T-cell (primary cell): ENCODE results near the gene B2M. TPM values are rescaled to one million over a fixed set of nuclear protein-coding genes. Genes with fewer than 3 reads are reported as not detected.
A peak's percentile ranks its signal among the peaks of the same experiment; 100 is the strongest.
"Not testable (repeated sequence)": the region's sequence is repeated elsewhere in the genome, so short reads cannot be mapped to it uniquely, and the experiment has no call there.

Experiments used
- ATAC-seq, 4 experiments: fragments of 200-7000 bp in 3 of 4; fragments of 150-1000 bp in 1 of 4; cut with Tn5 transposase; replicated peaks in 1 of 4; 1 replicate in 3 of 4; 2 replicates in 1 of 4; pipeline ENCODE4 v1.10.0; 2021; ENCODE audit warnings: moderate library complexity in 3 of 4, mild to moderate bottlenecking in 2 of 4, moderate number of reproducible peaks in 1 of 4
- CTCF ChIA-PET, 2 donors: fragments of 300-600 bp; sonication (Branson Sonifier 250); formaldehyde crosslinking; loops; one replicate each; lab custom pipeline; 2022; ENCODE audit warnings: antibody characterized with exemption in 2 of 2; lab: Charles Lee
- POLR2A ChIA-PET, 2 donors: fragments of 300-600 bp; sonication (Branson Sonifier 250); formaldehyde crosslinking; loops; one replicate each; lab custom pipeline; 2022; ENCODE audit warnings: antibody characterized with exemption in 2 of 2; lab: Charles Lee
- DNase-seq, 35 experiments: peaks; one replicate each; pipeline versions ENCODE4 v3.0.0 to v3.0.0-alpha.2; 2013 to 2023
- H3K27ac ChIP-seq: one replicate; pipeline ENCODE4 v1.5.1; 2013; ENCODE audit warnings: low read length
- H3K27me3 ChIP-seq, 2 experiments: replicated peaks in 1 of 2; 1 replicate in 1 of 2; 2 replicates in 1 of 2; pipeline versions ENCODE4 v1.6.1 to v1.7.0; 2013; ENCODE audit warnings: low read length in 1 of 2, mixed read lengths in 1 of 2; ENCODE audit not compliant: control insufficient read depth in 2 of 2, insufficient read depth in 2 of 2; ENCODE audit errors: extremely low read depth in 1 of 2
- H3K36me3 ChIP-seq, 2 donors: 1 replicate in 1 of 2; 2 replicates in 1 of 2; pipeline versions ENCODE4 v1.6.1 to v1.7.0; 2013; ENCODE audit warnings: low read length in 1 of 2; ENCODE audit not compliant: control insufficient read depth in 2 of 2, insufficient read depth in 1 of 2; ENCODE audit errors: extremely low read depth in 1 of 2
- H3K4me1 ChIP-seq, 2 experiments: 1 replicate in 1 of 2; 2 replicates in 1 of 2; pipeline versions ENCODE4 v1.6.1 to v1.7.0; 2013; ENCODE audit warnings: low read length in 2 of 2, mixed read lengths in 1 of 2; ENCODE audit not compliant: insufficient read depth in 2 of 2, control insufficient read depth in 1 of 2; ENCODE audit errors: extremely low read depth in 1 of 2
- H3K4me3 ChIP-seq, 2 donors: 1 replicate in 1 of 2; 2 replicates in 1 of 2; pipeline versions ENCODE4 v1.5.1 to v1.7.0; 2013; ENCODE audit warnings: mild to moderate bottlenecking in 2 of 2, low read length in 1 of 2, moderate library complexity in 1 of 2; ENCODE audit not compliant: control insufficient read depth in 1 of 2; ENCODE audit errors: extremely low read depth in 1 of 2
- H3K9me3 ChIP-seq: 2 replicates; pipeline ENCODE4 v1.7.0; 2013
- H3K27ac Mint-ChIP-seq, 2 donors: one replicate each; pipeline ENCODE4 v1.8.0; 2020 to 2021; ENCODE audit warnings: mild to moderate bottlenecking in 2 of 2, mixed read lengths in 2 of 2
- H3K27me3 Mint-ChIP-seq, 2 donors: one replicate each; pipeline ENCODE4 v1.8.0; 2021 to 2022; ENCODE audit warnings: mixed read lengths in 2 of 2
- H3K36me3 Mint-ChIP-seq: one replicate; pipeline ENCODE4 v1.8.0; 2021; ENCODE audit warnings: mixed read lengths
- H3K4me1 Mint-ChIP-seq, 3 donors: one replicate each; pipeline ENCODE4 v1.8.0; 2020 to 2022; ENCODE audit warnings: mixed read lengths in 3 of 3, mild to moderate bottlenecking in 1 of 3
- H3K4me3 Mint-ChIP-seq, 3 donors: one replicate each; pipeline ENCODE4 v1.8.0; 2020 to 2022; ENCODE audit warnings: mild to moderate bottlenecking in 3 of 3, mixed read lengths in 3 of 3, moderate library complexity in 3 of 3
- H3K9me3 Mint-ChIP-seq, 3 donors: one replicate each; pipeline ENCODE4 v1.8.0; 2020 to 2022; ENCODE audit warnings: mixed read lengths in 3 of 3
- WGBS: methylation state at CpG from one replicate; pipeline ENCODE4 v1.1.5; 2013; ENCODE audit warnings: missing lambda C conversion rate; ENCODE audit not compliant: insufficient coverage; 5-methylcytosine and 5-hydroxymethylcytosine counted together
- total RNA-seq, 35 experiments: library from RNA in 6 of 35; stranded (reverse) in 6 of 35; fragments of 120-200 nt in 1 of 35; gene quantifications; one replicate each; pipeline versions ENCODE4 v1.2.1 to v1.2.4 and lab custom pipeline; 2013 to 2026

Gene B2M
- total RNA-seq, 5 donors from 2014 or later (not counting 1 experiment from before 2014, with no cell fraction given), result 5,457 to 6,662 (median 6,121) TPM

DNA sequence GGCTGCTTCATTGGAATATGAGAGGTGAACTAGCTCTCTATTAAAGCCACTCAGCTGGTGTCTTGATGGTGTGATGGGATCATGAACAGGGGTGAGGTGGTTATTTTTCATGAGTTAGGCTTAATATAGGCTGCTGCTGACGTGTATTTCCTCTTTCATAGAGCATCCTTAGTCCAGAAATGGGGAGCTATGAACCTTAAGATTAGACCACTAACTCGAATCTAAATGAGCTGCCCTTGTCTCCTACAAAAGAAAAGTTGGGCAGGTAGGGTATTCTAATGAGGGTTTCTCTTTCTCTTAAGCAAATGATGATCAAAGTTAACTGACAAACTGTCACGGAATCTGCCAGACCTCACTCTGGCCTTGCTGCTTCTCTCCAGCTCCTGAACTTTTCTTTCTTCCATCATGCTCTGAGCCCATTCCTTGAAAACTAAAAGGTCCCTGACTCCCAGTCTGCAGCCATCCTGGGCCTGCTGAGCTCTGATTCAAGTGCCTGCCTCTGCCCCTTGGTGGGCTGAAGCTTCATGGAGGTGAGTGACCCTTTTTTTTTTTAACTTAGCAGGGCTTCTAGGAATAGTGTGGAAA is 25.0 kb downstream of the B2M start, which contains the start of gene TRIM69:
TRIM69 (plus strand) TSS at position 348 of the 585 bp plus-strand sequence; CDS start at position 525, 177 bp downstream.
- no peaks in the 10 kb centered on the region for H3K27me3 ChIP-seq
- DNase-seq, result peak in 1 of 35 experiments; percentile 46
- Mint-ChIP-seq H3K27ac (peak within 1 kb of the TSS; percentile 96 to 100), H3K36me3 (peaks cover 14% of the 10 kb centered on the region), H3K9me3 (no peaks in the 10 kb centered on the region), H3K4me3 (peak within 1 kb of the TSS; percentile 73 to 82 (median 75)), H3K4me1 (peaks cover 71 to 76% (median 73%) of the 10 kb centered on the region in 3 donors), H3K27me3 (no peaks in the 10 kb centered on the region)
- no CpG with 5 or more reads among the region's 3 CpGs for WGBS
- H3K36me3 ChIP-seq, result peaks cover 3 to 11% of the 10 kb centered on the region in 2 donors
- no peaks in the 10 kb centered on the region for H3K9me3 ChIP-seq
- H3K27ac ChIP-seq, result peak within 1 kb of the TSS; percentile 89
- H3K4me1 ChIP-seq, result peaks cover 7 to 61% of the 10 kb centered on the region in 2 experiments
- H3K4me3 ChIP-seq, result peak within 1 kb of the TSS in 1 of 2 donors; percentile 32
- ChIA-PET POLR2A (interaction anchor here (0.5 to 5.3 kb wide), 13 partner anchors 9 to 448 kb away, joined by 3 to 132 read pairs (median 5); partner anchors contain the start of genes B2M (in 2 of the 2), PATL2 (in 2 of the 2) and SPG11 (in 2 of the 2)), CTCF (interaction anchor here (0.6 to 5.2 kb wide), 16 partner anchors 9 to 158 kb away, joined by 3 to 153 read pairs (median 6); partner anchors contain the start of genes B2M (in 2 of the 2), PATL2 (in 2 of the 2) and SPG11 (in 1 of the 2))
- ATAC-seq, result peak; percentile 53 to 57 (median 55)

DNA sequence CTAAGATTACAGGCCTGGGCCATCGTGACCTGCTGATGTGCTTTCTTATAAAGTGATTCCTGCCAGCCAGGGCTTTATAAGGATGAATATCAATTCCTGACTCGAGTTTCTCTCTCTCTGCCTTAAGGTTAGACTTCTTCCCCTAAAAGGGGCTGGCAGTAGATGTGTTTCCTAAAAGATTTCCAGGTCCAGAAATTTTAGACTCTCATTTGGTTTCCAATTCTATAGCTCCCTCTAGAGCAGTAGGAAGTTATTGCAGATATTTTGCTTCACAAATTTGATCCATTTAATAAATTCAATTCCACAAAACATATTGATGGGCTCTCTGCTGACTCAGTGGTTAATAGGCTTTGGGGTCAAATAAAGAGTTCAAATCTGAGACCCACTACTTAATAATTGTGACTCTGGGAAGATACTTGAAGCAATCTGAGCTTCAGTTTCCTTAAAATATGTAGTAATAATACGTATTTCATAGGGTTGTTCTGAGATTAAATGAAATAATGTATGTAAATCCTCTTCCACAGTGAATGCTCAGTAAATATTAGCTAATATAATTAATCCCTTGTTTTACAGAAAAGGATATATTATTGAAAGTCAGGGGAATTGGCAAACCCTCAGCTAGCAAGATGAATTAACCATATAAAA is 27.1 kb downstream of the B2M start:
- Mint-ChIP-seq H3K27me3 (no peaks in the 10 kb centered on the region), H3K4me3 (peak overlapping the region in 2 of 3 donors; percentile 14 to 51), H3K27ac (peak overlapping the region; percentile 80 to 84), H3K36me3 (no peaks in the 10 kb centered on the region), H3K9me3 (no peaks in the 10 kb centered on the region), H3K4me1 (peaks cover 55 to 59% (median 58%) of the 10 kb centered on the region in 3 donors)
- H3K36me3 ChIP-seq, result peaks cover 0 to 3% of the 10 kb centered on the region in 2 donors
- H3K27me3 ChIP-seq, result no peaks in the 10 kb centered on the region
- no peaks in the 10 kb centered on the region for H3K9me3 ChIP-seq
- no peak for ATAC-seq
- H3K27ac ChIP-seq, result peak overlapping the region; percentile 89
- peak in 1 of 35 experiments; percentile 74 for DNase-seq
- peaks cover 7 to 43% of the 10 kb centered on the region in 2 experiments for H3K4me1 ChIP-seq
- no peak overlapping the region for H3K4me3 ChIP-seq
- no CpG with 5 or more reads among the region's 3 CpGs for WGBS
- ChIA-PET POLR2A (interaction anchor here (0.5 to 5.3 kb wide), 10 partner anchors 11 to 463 kb away, joined by 3 to 132 read pairs (median 4); partner anchors contain the start of genes B2M (in 2 of the 2), PATL2 (in 2 of the 2) and SPG11 (in 2 of the 2)), CTCF (interaction anchor here (0.6 to 5.2 kb wide), 25 partner anchors 8 to 408 kb away, joined by 3 to 153 read pairs (median 5); partner anchors contain the start of genes B2M (in 2 of the 2), PATL2 (in 2 of the 2) and SPG11 (in 2 of the 2))

GRCh38 chr15:44739222-44739847 is 28.0 kb downstream of the B2M start:
- not testable (repeated sequence) for H3K27me3 Mint-ChIP-seq, H3K4me3 ChIP-seq, H3K27me3 ChIP-seq, ATAC-seq, H3K27ac ChIP-seq, H3K9me3 ChIP-seq, H3K9me3 Mint-ChIP-seq, H3K36me3 ChIP-seq, H3K36me3 Mint-ChIP-seq
- H3K4me3 Mint-ChIP-seq, result peak overlapping the region; percentile 28 to 54 (median 46)
- peaks cover 7 to 35% of the 10 kb centered on the region in 2 experiments for H3K4me1 ChIP-seq
- POLR2A ChIA-PET, result interaction anchor here (0.5 to 5.3 kb wide), 7 partner anchors 12 to 462 kb away, joined by 3 to 132 read pairs (median 32); partner anchors contain the start of genes B2M (in 2 of the 2), PATL2 (in 2 of the 2) and SPG11 (in 2 of the 2)
- peaks cover 47 to 53% (median 52%) of the 10 kb centered on the region in 3 donors for H3K4me1 Mint-ChIP-seq
- peak in 5 of 35 experiments; percentile 25 to 63 (median 34) for DNase-seq
- CTCF ChIA-PET, result interaction anchor here (0.6 to 5.2 kb wide), 15 partner anchors 9 to 409 kb away, joined by 3 to 153 read pairs (median 6); partner anchors contain the start of genes B2M (in 2 of the 2), PATL2 (in 2 of the 2) and SPG11 (in 2 of the 2)
- H3K27ac Mint-ChIP-seq, result peak overlapping the region; percentile 74 to 83
- WGBS, result 91% methylated on average over 4 of the region's 24 CpGs

DNA sequence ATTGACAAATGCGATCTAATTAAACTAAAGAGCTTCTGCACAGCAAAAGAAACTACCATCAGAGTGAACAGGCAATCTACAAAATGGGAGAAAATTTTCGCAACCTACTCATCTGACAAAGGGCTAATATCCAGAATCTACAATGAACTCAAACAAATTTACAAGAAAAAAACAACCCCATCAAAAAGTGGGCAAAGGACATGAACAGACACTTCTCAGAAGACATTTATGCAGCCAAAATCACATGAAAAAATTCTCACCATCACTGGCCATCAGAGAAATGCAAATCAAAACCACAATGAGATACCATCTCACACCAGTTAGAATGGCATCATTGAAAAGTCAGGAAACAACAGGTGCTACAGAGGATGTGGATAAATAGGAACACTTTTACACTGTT is 32.1 kb downstream of the B2M start:
- H3K36me3 ChIP-seq, H3K27me3 ChIP-seq, DNase-seq, H3K9me3 ChIP-seq, H3K4me3 Mint-ChIP-seq, H3K27me3 Mint-ChIP-seq, H3K4me1 ChIP-seq, H3K4me3 ChIP-seq, ATAC-seq, POLR2A ChIA-PET, H3K27ac Mint-ChIP-seq, H3K36me3 Mint-ChIP-seq, CTCF ChIA-PET, H3K27ac ChIP-seq: not testable (repeated sequence)
- peaks cover 11 to 19% (median 17%) of the 10 kb centered on the region in 3 donors for H3K4me1 Mint-ChIP-seq
- no CpG with 5 or more reads among the region's 2 CpGs for WGBS
- H3K9me3 Mint-ChIP-seq, result peaks cover 8 to 11% (median 10%) of the 10 kb centered on the region in 3 donors

DNA sequence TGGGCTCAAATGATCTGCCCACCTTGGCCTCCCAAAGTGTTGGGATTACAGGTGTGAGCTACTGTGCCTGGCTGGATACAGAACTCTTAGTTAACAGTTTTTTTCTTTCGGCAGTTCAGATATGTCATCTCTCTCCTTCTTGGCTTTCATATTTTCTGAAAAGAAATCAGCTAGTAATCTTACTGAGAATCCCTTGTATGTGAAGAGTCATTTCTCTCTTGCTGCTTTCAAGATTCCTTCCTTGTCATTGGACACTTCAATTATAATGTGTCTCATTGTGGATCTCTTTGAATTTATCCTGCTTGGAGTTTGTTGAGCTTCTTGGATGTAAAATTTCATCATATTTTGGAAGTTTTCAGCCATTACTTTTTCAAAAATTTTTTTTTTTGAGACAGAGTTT is 42.0 kb downstream of the B2M start:
- H3K9me3 Mint-ChIP-seq, result peaks cover 4 to 35% (median 10%) of the 10 kb centered on the region in 3 donors
- DNase-seq, result no peak
- no CpG with 5 or more reads among the region's 1 CpG for WGBS
- Histone ChIP-seq H3K4me3 (no peak overlapping the region), H3K27ac (no peak overlapping the region), H3K4me1 (no peaks in the 10 kb centered on the region), H3K36me3 (no peaks in the 10 kb centered on the region), H3K9me3 (no peaks in the 10 kb centered on the region), H3K27me3 (no peaks in the 10 kb centered on the region)
- peaks cover 49% of the 10 kb centered on the region for H3K36me3 Mint-ChIP-seq
- ChIA-PET CTCF (no interaction called here), POLR2A (interaction anchor here (0.6 kb wide), 2 partner anchors 35 to 1631 kb away, joined by 3 to 4 read pairs; no protein-coding TSS in a partner anchor)
- peaks cover 0 to 9% (median 2%) of the 10 kb centered on the region in 3 donors for H3K4me1 Mint-ChIP-seq
- no peak overlapping the region for H3K27ac Mint-ChIP-seq
- ATAC-seq, result no peak
- H3K4me3 Mint-ChIP-seq, result no peak overlapping the region
- H3K27me3 Mint-ChIP-seq, result no peaks in the 10 kb centered on the region
